ENCODE results near the gene SHANK2.

Gene SHANK2

GRCh38 chr11:71207563-71207962 lies 44.8 kb downstream of the SHANK2 start:
- DNase-seq (ENCODE audit: extremely low spot score) = no peak
- TF ChIP-seq CTCF (IDR thresholded peaks at IDR 0.05; ENCODE audit: control extremely low read depth, extremely low read depth, low read depth, missing control alignments) = no peak
- ChIA-PET CTCF (no interaction called here), POLR2A (no interaction called here)

- CTCF ChIA-PET = no interaction called here
- no peak for DNase-seq (ENCODE audit: extremely low spot score)
- no peak for TF ChIP-seq CTCF (IDR thresholded peaks at IDR 0.05; ENCODE audit: control extremely low read depth, extremely low read depth, low read depth, missing control alignments)
- POLR2A ChIA-PET = no interaction called here
These were observed 46.2 kb downstream of the SHANK2 start for GRCh38 chr11:71206186-71206585.

GRCh38 chr11:71204748-71205664 lies 47.4 kb downstream of the SHANK2 start:
- no peak for DNase-seq (ENCODE audit: extremely low spot score)
- ChIA-PET CTCF (no interaction called here), POLR2A (no interaction called here)
- no peak for TF ChIP-seq CTCF (IDR thresholded peaks at IDR 0.05; ENCODE audit: control extremely low read depth, extremely low read depth, low read depth, missing control alignments)

GRCh38 chr11:71204294-71204693 lies 48.1 kb downstream of the SHANK2 start:
- CTCF ChIA-PET = no interaction called here
- POLR2A ChIA-PET = no interaction called here
- no peak for DNase-seq (ENCODE audit: extremely low spot score)
- TF ChIP-seq CTCF (IDR thresholded peaks at IDR 0.05; ENCODE audit: control extremely low read depth, extremely low read depth, low read depth, missing control alignments) = no peak

- CTCF ChIA-PET = no interaction called here
- POLR2A ChIA-PET = no interaction called here
- TF ChIP-seq CTCF (IDR thresholded peaks at IDR 0.05; ENCODE audit: control extremely low read depth, extremely low read depth, low read depth, missing control alignments) = no peak
- DNase-seq (ENCODE audit: extremely low spot score) = no peak
These were observed 48.7 kb downstream of the SHANK2 start for GRCh38 chr11:71203681-71204080.

- DNase-seq (ENCODE audit: extremely low spot score) = no peak
- ChIA-PET CTCF (no interaction called here), POLR2A (no interaction called here)
- no peak for TF ChIP-seq CTCF (IDR thresholded peaks at IDR 0.05; ENCODE audit: control extremely low read depth, extremely low read depth, low read depth, missing control alignments)
These were observed 49.4 kb downstream of the SHANK2 start for GRCh38 chr11:71202966-71203365.

Measured in GM10248 (cell line).